ENCODE results near the gene TMCC2.
A peak's percentile ranks its signal among the peaks of the same experiment; 100 is the strongest.
"Not testable (repeated sequence)": the region's sequence is repeated elsewhere in the genome, so short reads cannot be mapped to it uniquely, and the experiment has no call there.

TMCC2 gene

GRCh38 chr1:205211839-205212536, 15.8 kb upstream of the TMCC2 start:
- DNase-seq (ENCODE audit: low spot score) = no peak

- no peak for DNase-seq (ENCODE audit: low spot score)
Observed at GRCh38 chr1:205214756-205215155, 13.0 kb upstream of the TMCC2 start.

GRCh38 chr1:205216588-205216987, 11.2 kb upstream of the TMCC2 start:
- DNase-seq (ENCODE audit: low spot score) = no peak

- no peak for DNase-seq (ENCODE audit: low spot score)
Observed at GRCh38 chr1:205217418-205217817, 10.3 kb upstream of the TMCC2 start.

GRCh38 chr1:205220421-205220820, 7.3 kb upstream of the TMCC2 start:
- DNase-seq (ENCODE audit: low spot score) = no peak

- DNase-seq (ENCODE audit: low spot score) = no peak
Observed at GRCh38 chr1:205224736-205225135, 3.0 kb upstream of the TMCC2 start.

- DNase-seq (ENCODE audit: low spot score) = no peak
Observed at GRCh38 chr1:205225901-205226765, 1.6 kb upstream of the TMCC2 start.

- DNase-seq (ENCODE audit: low spot score) = peak; percentile 25
Observed at GRCh38 chr1:205226868-205227583, 720 bp upstream of the TMCC2 start.

GRCh38 chr1:205228093-205228521, 361 bp downstream of the TMCC2 start:
- DNase-seq (ENCODE audit: low spot score) = no peak

GRCh38 chr1:205229399-205229871, 1.7 kb downstream of the TMCC2 start:
- peak; percentile 91 for DNase-seq (ENCODE audit: low spot score)

- DNase-seq (ENCODE audit: low spot score) = no peak
Observed at GRCh38 chr1:205229916-205230700, 2.4 kb downstream of the TMCC2 start.

- DNase-seq (ENCODE audit: low spot score) = no peak
Observed at GRCh38 chr1:205230982-205231381, 3.2 kb downstream of the TMCC2 start.

- no peak for DNase-seq (ENCODE audit: low spot score)
Observed at GRCh38 chr1:205232127-205232820, 4.5 kb downstream of the TMCC2 start.

GRCh38 chr1:205232945-205233397, 5.2 kb downstream of the TMCC2 start:
- DNase-seq (ENCODE audit: low spot score) = no peak

- not testable (repeated sequence) for DNase-seq (ENCODE audit: low spot score)
Observed at GRCh38 chr1:205233986-205234385, 6.2 kb downstream of the TMCC2 start.

GRCh38 chr1:205235951-205236350, 8.2 kb downstream of the TMCC2 start:
- no peak for DNase-seq (ENCODE audit: low spot score)

GRCh38 chr1:205236526-205236925, 8.8 kb downstream of the TMCC2 start:
- no peak for DNase-seq (ENCODE audit: low spot score)

- no peak for DNase-seq (ENCODE audit: low spot score)
Observed at GRCh38 chr1:205236951-205237475, 9.3 kb downstream of the TMCC2 start.

GRCh38 chr1:205237526-205238484, 10.1 kb downstream of the TMCC2 start:
- DNase-seq (ENCODE audit: low spot score) = no peak

GRCh38 chr1:205239078-205239477, 11.3 kb downstream of the TMCC2 start:
- no peak for DNase-seq (ENCODE audit: low spot score)
